Medulla oblongata (tissue), 1 donor: ENCODE measurements around the gene SRGAP1.

ENCODE experiments used
- DNase-seq: peaks from one replicate; pipeline ENCODE4 v3.0.0-alpha.2; 2015; ENCODE audit errors: extremely low spot score

The SRGAP1 gene

DNA sequence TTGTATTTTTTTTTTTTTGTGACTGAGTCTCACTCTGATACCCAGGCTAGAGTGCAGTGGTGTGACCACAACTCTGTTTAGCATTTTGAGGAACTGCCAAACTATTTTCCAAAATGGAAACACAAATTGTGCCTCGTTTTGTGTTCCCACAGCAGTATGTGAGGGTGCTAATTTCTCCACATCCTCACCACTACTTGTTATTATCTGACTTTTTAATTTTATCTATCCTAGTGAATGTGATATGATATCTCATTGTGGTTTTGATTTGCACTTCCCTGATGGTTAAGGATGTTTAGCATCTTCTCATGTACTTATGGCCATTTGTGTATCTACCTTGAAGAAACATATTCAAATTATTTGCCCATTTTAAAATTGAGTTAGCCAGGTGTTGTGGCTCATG lies 62.4 kb downstream of the SRGAP1 start:
- DNase-seq: no peak

DNA sequence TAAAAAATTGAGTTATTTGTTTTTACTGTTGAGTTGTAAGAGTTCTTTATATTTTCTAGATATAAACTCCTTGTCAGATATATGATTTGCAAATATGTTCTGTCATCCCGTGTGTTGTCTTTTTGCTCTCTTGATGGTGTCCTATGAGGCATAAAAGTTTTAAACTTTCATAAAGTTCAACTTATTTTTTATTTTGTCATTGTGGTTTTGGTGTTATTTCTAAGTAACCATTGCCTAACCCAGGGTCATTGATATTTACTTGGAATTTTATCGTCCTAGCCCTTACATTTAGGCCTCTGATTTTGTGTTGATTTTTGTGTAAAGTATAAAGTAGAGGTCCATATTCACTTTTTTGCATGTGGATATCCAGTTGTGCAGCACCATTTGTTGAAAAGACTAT lies 63.1 kb downstream of the SRGAP1 start:
- DNase-seq: no peak

GRCh38 chr12:63909746-63910145 lies 65.2 kb downstream of the SRGAP1 start:
- no peak for DNase-seq

DNA sequence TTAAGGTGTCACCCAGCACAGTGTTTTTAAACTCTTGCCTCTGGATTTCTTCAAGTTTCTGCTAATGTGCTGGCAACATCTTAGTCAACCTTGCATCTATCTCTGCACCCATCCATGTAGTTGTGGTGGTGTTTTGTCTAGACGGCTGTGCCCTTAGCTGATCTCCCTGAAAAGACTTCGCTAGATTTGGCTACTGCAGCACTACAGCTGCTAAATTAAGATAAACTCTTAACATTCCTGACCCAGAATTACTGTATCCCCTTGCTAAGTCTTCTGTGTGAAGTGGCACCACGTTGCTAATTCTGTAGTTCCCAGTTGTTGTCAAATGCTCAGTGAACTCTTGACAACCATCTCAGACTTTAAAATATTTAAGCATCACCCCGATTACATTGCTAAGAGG lies 66.8 kb downstream of the SRGAP1 start:
- DNase-seq: no peak

DNA sequence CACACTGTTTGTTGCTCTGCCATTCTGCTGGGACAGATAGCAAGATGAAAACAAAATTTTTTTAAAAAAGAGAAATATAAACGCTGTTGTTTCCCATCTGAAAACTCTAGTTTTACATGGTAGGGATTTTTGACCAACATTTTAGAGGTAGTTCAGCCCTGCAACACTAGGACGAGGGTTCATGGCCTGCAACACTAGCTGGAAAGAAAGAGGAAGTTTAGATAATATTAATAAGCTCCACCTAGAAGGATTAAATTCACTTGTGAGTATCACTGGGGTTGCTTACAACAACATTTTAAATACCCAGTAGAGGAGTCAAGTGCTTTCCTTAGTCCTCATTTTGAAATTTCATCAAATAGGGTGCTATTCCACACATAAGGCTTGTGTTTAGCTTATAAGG lies 68.2 kb downstream of the SRGAP1 start:
- no peak for DNase-seq

DNA sequence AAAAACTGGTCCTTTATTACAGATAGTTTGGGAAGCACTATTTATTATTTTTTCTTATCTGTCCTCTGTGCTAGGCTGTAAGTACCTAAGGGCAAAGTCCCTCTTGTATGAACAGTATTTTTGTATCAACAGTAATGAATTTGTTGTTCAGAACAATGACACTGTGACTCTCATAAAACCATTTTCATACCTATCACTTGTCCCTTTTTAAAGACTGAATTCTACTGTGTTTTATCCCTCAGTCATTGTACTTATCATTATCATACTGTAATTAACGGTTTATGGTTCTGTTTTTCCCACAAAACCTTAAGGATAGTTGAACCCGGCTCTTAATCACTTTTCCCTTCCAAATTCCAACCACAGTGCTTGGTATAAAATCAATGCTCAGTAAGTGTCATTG lies 69.4 kb downstream of the SRGAP1 start:
- no peak for DNase-seq

- DNase-seq: no peak
Measured at GRCh38 chr12:63915105-63915800, 70.8 kb downstream of the SRGAP1 start.

DNA sequence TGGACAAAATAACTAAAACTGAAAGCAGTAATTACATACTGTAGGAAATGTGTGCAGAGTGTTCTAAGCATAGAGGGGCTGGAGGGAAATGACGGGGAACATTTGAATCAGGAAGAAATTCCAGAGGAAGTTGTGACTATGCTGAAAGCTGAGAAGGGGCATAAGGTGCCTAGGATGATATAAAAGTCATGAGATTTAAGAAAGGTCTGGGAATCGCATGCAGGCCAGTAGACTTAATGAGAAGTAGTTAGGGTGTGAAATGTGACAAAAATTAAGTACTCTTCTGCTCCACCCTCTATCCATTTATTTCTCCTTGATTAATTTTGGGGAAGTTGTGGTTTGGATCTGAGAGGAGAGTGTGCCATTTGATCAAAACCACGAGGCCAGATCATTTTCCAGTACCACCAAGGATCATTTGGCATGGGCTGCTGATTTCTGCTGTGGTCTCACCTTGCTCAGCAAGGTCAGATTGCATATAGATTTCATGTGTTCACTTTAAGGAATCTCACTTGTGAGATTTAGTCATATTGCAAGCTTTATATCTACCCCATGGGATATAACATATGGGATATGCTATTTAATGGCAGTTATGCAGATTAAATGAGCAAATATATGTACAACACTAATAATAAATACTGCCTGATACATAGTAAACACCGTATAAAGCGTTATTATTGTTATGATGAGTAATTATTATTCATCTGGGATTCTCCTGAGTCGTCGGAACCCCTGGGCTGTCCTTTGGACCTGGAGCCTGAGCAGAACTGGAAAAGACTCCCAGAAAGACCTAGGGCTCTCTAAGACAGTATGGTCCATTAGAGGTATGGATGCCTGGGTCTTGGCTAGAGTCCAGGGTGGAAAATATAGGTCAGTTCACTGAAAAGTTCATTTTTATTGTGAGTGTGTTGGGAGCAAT lies 72.3 kb downstream of the SRGAP1 start:
- DNase-seq: no peak

DNA sequence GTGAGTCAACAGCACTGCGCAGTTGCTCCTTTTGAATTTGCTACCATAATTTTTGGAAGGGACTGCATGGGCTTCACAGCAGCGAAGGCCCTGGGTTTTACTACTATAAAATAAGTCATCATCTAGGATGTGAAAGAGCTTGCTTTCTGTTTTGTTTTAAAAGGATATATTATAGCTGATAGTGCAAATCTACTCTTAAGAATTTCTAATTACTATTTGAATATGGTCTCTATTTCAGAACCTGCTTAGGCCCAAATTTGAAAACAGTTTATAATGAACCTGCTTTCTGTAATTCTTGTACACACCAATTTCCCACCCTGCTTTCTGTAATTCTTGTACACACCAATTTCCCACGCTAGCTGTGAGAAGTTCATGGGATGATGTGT lies 73.0 kb downstream of the SRGAP1 start:
- no peak for DNase-seq

GRCh38 chr12:63917864-63918799 lies 73.6 kb downstream of the SRGAP1 start:
- DNase-seq: peak; percentile 33

GRCh38 chr12:63918800-63919300 lies 74.3 kb downstream of the SRGAP1 start:
- DNase-seq: no peak

- no peak for DNase-seq
Measured at GRCh38 chr12:63919756-63920155, 75.3 kb downstream of the SRGAP1 start.

GRCh38 chr12:63921157-63921556 lies 76.7 kb downstream of the SRGAP1 start:
- DNase-seq: no peak

DNA sequence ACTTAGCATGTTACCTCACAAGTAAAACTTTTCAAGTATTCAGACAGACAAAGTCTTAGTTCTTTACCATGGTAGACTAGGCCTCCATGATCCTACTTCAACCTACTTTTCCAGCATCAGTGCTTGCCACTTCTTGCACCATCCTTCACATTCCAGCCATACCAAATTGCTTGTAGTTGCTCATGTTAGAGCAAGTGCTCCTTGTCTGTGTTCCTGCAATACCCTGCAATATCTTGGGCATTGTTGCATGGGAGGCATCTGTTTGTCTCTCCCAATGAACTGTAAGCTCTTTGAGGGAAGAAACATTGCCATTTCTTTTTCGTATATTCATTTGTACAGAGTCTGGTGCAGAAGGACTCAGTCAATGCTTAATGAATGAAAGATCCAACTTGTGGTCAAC lies 78.0 kb downstream of the SRGAP1 start:
- DNase-seq: no peak

GRCh38 chr12:63924781-63925180 lies 80.3 kb downstream of the SRGAP1 start:
- DNase-seq: no peak

DNA sequence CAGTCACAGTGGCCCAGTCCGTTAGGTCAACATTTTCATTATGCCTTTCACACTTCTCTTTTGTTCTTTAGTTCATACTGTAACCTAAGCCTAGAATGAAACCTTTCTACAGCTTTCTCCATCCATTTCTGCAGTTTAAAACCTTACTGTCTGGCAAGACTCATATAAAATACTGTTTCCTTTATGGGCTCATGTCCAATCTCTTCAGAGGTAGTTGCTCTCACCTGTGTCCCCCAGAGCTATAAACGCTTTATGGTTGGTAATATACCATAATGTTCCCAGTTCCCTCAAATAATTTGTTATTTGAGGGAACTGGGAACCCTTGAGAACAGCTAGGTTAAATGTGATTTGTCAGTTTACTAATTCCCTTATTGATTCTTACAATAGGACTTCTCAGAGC lies 83.0 kb downstream of the SRGAP1 start:
- no peak for DNase-seq

DNA sequence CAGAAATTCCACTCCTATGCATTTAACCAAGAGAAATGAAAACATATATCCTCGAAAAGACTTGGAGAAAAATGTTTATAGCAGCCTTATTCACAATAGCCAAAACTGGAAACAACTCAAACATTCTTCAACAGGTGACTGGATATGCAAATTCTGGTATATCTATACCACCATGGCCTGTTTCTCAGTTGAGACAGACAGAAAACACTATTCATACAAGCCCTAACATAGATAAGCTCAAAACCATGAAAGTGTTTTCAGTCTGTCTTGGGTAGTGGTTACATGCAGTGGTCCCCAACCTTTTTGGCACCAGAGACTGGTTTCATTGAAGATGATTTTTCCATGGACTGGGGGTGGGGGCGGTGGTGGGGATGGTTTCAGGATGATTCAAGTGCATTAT lies 83.8 kb downstream of the SRGAP1 start:
- no peak for DNase-seq

DNA sequence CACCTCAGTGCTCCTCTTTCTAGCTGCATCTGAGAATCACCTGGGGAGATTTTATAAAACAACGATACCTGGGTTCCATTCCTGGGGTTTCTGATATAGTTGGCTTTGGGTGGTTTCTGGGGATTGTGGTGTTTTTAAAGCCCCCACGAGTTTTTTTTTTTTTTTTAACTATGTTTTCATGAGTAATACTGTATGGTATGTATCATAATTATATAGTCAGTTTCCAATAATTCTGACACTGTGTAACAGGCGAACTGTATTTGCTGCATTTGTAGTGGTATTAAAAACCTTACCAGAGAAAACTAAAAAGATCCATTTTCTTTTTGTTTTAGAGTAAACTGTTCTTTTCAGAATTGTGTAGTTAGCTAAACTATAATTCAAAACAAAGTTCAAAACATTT lies 84.9 kb downstream of the SRGAP1 start:
- DNase-seq: no peak

DNA sequence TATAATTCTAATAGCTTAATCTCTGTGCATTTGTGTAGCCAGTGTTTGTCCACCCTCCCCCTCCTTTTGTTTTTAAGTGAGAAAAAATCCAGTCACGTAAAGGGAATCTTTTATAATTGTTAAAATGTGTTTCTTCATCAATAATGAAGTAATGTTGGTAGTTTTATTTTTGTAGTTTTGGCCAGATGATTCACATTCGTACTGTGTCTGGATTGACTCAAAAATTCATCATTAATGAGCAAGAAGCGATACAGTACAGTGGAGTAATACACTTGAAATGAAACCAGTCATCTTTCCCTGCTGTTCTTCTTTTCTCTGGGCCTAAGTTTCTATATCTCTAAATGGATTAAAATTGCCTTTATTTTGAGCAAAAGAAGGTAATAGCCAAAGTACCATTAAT lies 86.5 kb downstream of the SRGAP1 start:
- no peak for DNase-seq

GRCh38 chr12:63931703-63932102 lies 87.2 kb downstream of the SRGAP1 start:
- DNase-seq: no peak

GRCh38 chr12:63934936-63935335 lies 90.4 kb downstream of the SRGAP1 start:
- no peak for DNase-seq

DNA sequence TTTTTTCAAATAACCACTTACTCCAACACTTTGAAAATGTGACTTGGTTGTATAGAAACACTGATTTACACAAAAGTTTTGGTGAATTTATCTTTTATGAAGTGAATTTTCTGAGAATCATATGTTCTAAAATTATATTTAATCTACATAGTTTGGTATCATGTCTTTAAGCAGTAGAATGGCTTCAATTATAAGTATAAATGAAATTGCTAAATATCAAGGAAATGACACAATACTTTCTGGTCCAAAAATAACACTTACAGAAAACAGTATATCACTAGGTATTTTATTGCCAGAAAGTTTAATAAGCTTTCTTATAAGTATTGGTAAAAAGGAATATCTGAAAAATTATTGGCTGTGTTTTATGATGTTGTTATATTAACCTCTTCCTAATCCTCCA lies 90.9 kb downstream of the SRGAP1 start:
- no peak for DNase-seq
